GM03348 (cell line): ENCODE data around the gene FOXL3.
"Not testable (repeated sequence)": the region's sequence is repeated elsewhere in the genome, so short reads cannot be mapped to it uniquely, and the experiment has no call there.

ENCODE experiments used
- DNase-seq: peaks from one replicate; pipeline ENCODE4 v3.0.0; 2012; ENCODE audit warnings: low spot score

Gene FOXL3

GRCh38 chr7:255038-255435 is 34.9 kb upstream of the FOXL3 start:
- DNase-seq, result no peak

- no peak for DNase-seq
These were observed 34.1 kb upstream of the FOXL3 start for GRCh38 chr7:255721-256361.

- no peak for DNase-seq
These were observed 33.5 kb upstream of the FOXL3 start for GRCh38 chr7:256461-256940.

- DNase-seq, result no peak
These were observed 32.9 kb upstream of the FOXL3 start for GRCh38 chr7:256981-257646.

GRCh38 chr7:257647-257992 is 32.4 kb upstream of the FOXL3 start:
- no peak for DNase-seq

GRCh38 chr7:258476-259190 is 31.3 kb upstream of the FOXL3 start:
- no peak for DNase-seq

GRCh38 chr7:259191-259505 is 30.8 kb upstream of the FOXL3 start:
- no peak for DNase-seq

GRCh38 chr7:259751-260405 is 30.1 kb upstream of the FOXL3 start:
- DNase-seq, result no peak

- no peak for DNase-seq
These were observed 29.3 kb upstream of the FOXL3 start for GRCh38 chr7:260441-261281.

GRCh38 chr7:261341-262250 is 28.4 kb upstream of the FOXL3 start:
- DNase-seq, result no peak

- DNase-seq, result no peak
These were observed 27.8 kb upstream of the FOXL3 start for GRCh38 chr7:262251-262572.

GRCh38 chr7:262631-263311 is 27.2 kb upstream of the FOXL3 start:
- DNase-seq, result not testable (repeated sequence)

GRCh38 chr7:263483-264351 is 26.3 kb upstream of the FOXL3 start:
- DNase-seq, result not testable (repeated sequence)

GRCh38 chr7:264541-265191 is 25.3 kb upstream of the FOXL3 start:
- DNase-seq, result no peak

- DNase-seq, result no peak
These were observed 24.6 kb upstream of the FOXL3 start for GRCh38 chr7:265192-265997.

- no peak for DNase-seq
These were observed 23.7 kb upstream of the FOXL3 start for GRCh38 chr7:265998-266850.
